Left forelimb (tissue), 1 donor: ENCODE results near the gene EEPD1.
"Not testable (repeated sequence)": the region's sequence is repeated elsewhere in the genome, so short reads cannot be mapped to it uniquely, and the experiment has no call there.

Source experiments
- DNase-seq: peaks from one replicate; pipeline ENCODE4 v3.0.0-alpha.2; 2018; ENCODE audit warnings: low spot score

Gene EEPD1

GRCh38 chr7:36253699-36254098 is 100.6 kb downstream of the EEPD1 start:
- DNase-seq, result no peak

GRCh38 chr7:36258510-36259259 is 105.6 kb downstream of the EEPD1 start:
- not testable (repeated sequence) for DNase-seq

DNA sequence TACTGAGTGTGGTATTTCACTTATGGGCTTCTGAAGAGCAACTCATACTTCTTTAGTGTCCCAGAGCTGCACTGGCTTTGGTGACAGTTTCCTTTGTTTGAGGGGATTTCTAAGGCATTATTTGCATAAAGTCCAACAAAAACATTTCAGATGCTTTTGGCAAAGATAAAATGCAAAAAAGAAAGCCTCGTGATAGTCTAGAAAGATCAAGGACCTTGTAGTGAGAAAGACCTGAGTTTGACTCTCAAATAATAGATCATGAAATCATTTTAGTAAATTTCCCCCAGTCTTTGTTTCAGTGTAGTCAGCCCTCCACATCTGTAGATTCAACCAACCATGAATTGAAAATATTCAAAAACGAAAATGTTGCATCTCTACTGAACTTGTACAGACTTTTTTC is 107.4 kb downstream of the EEPD1 start:
- no peak for DNase-seq

- no peak for DNase-seq
Measured at GRCh38 chr7:36261019-36261754, 108.1 kb downstream of the EEPD1 start.

DNA sequence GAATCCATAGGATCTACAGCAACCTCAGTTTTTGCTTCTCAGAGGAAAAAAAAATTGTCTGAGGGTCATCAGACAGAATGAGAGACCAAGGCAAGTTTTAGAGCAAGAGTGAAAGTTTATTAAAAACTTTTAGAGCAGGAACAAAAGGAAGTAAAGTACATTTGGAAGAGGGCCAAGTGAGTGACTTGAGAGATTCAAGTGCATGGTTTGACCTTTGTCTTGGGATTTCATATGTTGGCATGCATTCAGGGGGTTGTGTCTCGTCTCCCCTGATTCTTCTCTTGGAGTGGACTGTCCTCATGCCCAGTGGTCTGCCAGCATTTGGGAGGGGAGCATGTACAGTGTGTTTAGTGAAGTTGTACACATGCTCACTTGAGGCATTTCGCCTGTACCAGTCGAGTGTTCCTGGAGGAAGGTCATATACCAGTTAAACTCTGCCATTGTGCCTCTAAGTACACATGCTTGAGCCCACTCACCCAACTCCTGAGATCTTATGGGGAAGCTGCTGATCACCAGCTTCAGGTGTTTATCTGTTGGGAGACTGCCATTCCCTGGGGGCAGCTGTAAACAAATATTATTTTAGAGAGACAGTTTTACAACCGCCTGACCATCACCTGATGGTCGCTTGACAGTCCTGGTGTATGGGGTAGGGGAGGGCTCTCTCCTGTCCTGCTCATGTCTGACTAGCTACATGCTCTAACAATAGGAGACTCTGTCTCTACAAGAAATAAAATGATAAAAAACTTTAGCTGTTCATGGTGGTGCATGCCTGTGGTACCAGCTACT is 109.4 kb downstream of the EEPD1 start:
- DNase-seq, result no peak

GRCh38 chr7:36263095-36263484 is 110.0 kb downstream of the EEPD1 start:
- no peak for DNase-seq

GRCh38 chr7:36264123-36264801 is 111.2 kb downstream of the EEPD1 start:
- DNase-seq, result no peak

DNA sequence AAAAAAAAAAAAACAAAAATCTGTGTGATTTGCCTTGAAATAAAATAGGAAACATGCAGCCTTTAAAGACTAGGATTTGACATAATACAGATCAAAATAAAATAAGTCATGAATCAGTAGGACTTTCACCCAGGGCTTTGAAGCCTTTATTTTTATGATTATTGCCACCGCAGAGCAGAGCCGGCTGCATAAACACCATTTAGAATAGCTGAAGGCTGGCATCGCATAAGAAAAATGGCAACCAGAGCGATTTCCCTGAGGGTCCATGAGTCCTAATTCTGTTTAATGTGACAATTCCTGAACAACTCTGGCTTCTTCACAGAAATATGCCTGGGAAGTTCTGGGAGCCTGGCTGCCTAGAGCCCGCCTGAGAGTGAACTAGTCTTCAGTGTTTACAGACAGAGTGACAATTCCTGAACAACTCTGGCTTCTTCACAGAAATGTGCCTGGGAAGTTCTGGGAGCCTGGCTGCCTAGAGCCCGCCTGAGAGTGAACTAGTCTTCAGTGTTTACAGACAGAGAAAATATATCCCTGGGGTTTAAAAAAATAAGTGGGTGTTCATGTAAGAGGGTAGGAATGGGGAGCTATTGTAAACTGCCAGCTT is 112.0 kb downstream of the EEPD1 start:
- DNase-seq, result no peak

DNA sequence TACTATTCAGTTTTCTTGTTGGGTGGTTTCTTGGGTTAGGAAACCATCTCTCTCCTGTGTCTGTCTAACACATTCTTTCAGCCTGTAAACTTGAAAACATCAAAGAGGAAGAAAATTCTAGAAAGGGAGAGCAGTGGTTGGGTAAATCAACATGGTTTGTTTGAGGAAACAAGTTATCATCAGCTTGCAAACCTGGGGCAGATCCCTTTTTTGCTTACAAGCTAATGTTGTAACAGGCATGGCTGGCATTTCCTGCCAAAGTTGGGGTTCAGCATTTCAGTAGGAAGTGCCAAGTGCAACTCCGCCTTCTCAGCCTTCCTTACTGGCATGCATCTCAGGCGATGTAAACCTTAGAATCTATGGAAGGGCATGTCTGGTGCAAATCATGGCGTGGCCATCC is 112.6 kb downstream of the EEPD1 start:
- DNase-seq, result no peak

DNA sequence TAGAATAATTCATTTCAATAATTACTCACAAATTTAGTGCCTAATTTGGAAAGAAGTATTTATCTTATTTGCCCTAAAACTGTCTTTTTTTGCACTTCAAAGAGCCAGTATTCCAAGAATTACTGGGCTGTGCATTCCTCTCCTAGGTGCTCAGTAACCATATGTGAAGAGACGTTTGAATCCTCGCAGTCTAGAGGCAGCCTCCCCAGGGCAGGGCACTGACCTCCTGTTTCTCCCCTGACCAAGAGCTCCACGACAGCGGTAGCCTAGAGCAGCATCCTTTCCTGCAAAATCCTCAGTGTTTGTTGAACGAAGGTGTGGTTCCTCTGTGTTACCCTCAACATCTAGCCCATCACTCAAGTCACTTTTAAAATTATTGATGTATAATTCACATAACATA is 113.1 kb downstream of the EEPD1 start:
- no peak for DNase-seq

- DNase-seq, result no peak
Measured at GRCh38 chr7:36266683-36267082, 113.6 kb downstream of the EEPD1 start.

DNA sequence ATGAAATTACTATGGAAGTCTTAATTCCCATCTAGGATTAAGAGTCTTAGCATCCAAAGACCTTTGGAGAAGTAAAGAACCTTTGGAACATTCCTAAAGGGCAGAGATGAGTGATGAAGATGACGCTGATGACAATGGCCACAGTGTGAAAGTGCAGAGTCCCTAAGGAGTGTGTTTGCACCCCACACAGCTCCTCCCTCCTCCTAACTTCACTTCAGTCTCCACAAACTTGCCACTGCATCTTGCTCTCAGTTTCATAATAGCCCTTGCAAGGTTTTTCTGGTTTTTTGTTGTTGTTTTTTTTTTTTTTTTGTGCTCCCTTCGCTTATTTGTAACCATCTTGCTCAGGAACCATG is 119.1 kb downstream of the EEPD1 start:
- DNase-seq, result no peak

- DNase-seq, result no peak
Measured at GRCh38 chr7:36272567-36273269, 119.7 kb downstream of the EEPD1 start.

DNA sequence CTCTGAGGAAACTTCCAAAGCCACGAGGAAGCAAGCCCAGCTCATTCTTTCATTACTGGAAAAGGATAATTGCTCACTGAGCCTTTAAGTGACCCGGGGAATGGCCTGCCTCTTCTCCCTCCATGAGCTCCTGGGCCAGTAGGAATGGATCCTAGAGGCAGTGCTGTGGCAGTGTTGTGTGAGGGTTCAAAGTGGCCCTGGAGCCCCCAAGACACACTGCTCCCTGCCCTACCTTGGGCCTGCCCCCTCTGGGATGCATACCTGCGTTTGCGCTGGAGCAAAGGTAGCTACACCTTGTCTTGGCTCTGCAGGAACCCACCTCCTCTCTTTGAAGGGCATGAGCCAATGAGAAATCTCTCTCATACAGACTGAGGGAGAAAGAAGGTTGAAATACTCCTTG is 120.8 kb downstream of the EEPD1 start:
- no peak for DNase-seq

DNA sequence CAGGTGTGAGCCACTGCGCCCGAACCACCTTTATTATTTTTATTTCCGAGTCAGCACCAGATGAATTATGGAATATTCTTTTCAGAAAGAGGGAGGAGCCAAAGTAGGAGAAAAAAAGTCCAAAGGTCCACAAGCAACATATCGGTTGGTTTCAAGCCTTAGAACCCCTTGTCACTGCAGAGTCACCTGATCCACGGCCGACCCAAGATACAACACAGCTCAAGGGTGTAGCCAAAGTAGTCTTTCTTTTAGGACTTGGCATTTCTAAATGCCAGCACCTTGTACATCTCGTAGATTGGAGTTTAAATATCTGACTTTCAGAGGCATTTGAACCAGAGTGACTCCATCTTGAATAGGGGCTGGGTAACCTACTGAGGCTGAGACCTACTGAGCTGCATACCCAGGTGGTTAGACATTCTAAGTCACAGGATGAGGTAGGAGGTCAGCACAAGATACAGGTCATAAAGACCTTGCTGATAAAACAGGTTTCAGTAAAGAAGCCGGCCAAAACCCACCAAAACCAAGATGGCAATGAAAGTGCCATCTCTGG is 122.8 kb downstream of the EEPD1 start:
- DNase-seq, result no peak

- DNase-seq, result no peak
Measured at GRCh38 chr7:36276428-36277248, 123.6 kb downstream of the EEPD1 start.

GRCh38 chr7:36277249-36277542 is 124.1 kb downstream of the EEPD1 start:
- DNase-seq, result no peak

GRCh38 chr7:36278069-36278619 is 125.1 kb downstream of the EEPD1 start:
- no peak for DNase-seq

DNA sequence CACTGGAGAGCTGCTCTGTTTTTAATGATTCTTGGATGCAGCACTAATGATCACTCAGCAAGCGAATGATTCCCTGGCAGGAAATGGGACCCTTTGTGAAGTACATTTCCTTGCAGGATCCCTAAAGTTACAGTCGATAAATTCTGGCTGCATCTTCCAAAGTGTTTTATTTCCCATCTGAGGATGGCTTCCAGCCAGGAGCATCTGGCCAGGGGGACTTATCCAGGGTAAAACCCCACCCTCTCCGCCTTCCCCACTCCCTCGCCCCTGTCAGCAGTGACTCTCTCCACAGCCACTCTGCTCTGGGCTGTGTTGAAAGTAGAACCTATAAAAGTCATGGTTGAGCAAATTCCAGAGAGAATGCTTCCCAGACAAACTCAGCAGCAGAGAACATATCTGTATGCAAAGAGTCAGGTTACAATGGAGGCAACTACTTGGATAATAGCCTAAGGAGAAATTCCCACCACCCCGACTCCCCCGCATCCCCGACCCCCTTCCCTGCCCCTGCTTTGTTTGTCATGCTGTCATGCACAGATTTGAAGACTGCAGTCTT is 125.6 kb downstream of the EEPD1 start:
- DNase-seq, result peak; percentile 80
